Measurements from ENCODE around the gene CDX1. TPM values are rescaled to one million over a fixed set of nuclear protein-coding genes. Genes with fewer than 3 reads are reported as not detected.

CDX1 gene
- total RNA-seq, 1 donor from 2014 or later: not detected

DNA sequence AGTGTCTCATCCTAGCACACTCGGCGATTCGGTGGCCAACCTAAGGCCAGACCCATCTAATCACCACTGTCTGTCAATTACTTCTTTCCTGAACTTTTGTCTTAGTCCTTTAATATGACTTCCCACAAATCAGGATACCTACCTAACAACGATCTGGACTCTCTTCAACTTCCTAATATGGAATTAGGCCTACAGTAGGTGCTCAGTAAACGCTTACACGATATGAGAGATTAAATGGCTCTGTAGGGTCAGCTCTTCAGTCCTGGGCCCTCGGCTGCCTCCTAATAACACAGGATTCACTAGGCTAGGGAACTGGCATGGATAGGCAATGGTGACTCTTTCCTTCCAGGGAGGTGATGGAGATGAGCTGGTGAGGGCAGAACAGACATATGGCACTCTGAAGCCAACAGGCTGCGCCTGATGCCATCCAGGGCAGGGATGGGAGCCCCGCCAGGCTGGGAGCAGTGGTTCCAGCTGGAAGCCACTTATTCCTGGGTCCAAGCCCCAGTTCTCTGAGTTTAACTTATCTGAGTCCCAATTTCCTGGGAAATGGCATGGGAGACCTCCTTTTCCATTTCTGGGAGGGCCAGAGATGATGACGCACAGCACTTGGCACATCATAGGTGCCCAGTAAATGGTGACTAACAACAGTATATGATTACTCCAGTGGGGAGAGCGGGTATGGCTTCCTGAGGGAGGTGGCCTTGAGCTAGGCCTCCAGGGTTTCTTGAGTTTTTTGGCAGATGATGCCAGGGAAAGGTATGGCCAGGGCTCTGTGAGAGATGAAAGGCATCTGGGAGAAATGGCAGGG is 18.3 kb upstream of the CDX1 start:
- H3K36me3 ChIP-seq: no peaks in the 10 kb centered on the region
- H3K4me1 ChIP-seq: peaks cover 37% of the 10 kb centered on the region

DNA sequence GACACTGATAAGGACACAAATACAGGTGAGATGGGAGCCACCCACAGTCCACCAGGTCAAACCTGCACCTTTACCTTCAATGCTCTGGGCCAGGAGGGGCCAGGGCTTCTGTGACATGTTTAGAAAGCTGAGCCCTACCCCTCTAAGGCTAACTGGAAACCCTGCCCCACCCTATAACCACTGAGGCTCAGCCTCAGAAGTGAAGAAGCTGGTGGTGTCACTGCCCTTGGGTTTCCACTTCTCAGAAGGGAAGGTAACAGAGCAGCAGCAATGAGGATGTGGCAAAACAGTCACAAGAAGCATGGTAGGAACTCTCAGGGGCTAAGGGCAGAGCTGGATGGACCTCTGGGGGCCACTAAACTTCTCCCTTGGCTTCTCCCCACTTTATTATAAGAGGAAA is 17.0 kb upstream of the CDX1 start:
- Histone ChIP-seq H3K4me1 (peaks cover 33% of the 10 kb centered on the region), H3K27me3 (ENCODE audit: low read depth) (no peaks in the 10 kb centered on the region), H3K36me3 (no peaks in the 10 kb centered on the region), H3K4me3 (peak overlapping the region; percentile 54), H3K27ac (peak overlapping the region; percentile 18), H3K9me3 (no peaks in the 10 kb centered on the region)
- intact Hi-C loops (cut with DNase I): no loop called here
- DNase-seq (no peak), ATAC-seq (no peak)
- TF ChIP-seq, protein P1, sequence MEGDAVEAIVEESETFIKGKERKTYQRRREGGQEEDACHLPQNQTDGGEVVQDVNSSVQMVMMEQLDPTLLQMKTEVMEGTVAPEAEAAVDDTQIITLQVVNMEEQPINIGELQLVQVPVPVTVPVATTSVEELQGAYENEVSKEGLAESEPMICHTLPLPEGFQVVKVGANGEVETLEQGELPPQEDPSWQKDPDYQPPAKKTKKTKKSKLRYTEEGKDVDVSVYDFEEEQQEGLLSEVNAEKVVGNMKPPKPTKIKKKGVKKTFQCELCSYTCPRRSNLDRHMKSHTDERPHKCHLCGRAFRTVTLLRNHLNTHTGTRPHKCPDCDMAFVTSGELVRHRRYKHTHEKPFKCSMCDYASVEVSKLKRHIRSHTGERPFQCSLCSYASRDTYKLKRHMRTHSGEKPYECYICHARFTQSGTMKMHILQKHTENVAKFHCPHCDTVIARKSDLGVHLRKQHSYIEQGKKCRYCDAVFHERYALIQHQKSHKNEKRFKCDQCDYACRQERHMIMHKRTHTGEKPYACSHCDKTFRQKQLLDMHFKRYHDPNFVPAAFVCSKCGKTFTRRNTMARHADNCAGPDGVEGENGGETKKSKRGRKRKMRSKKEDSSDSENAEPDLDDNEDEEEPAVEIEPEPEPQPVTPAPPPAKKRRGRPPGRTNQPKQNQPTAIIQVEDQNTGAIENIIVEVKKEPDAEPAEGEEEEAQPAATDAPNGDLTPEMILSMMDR (IDR thresholded peaks at IDR 0.05): no peak

More for the DNA sequence above, 18.3 kb upstream of the CDX1 start:
- Histone ChIP-seq H3K9me3 (no peaks in the 10 kb centered on the region), H3K4me3 (no peak overlapping the region), H3K27ac (peak overlapping the region; percentile 46), H3K27me3 (ENCODE audit: low read depth) (no peaks in the 10 kb centered on the region)
- no peak for DNase-seq
- no peak for ATAC-seq
- intact Hi-C loops (cut with DNase I): no loop called here
- TF ChIP-seq, protein P1 (IDR thresholded peaks at IDR 0.05): no peak

DNA sequence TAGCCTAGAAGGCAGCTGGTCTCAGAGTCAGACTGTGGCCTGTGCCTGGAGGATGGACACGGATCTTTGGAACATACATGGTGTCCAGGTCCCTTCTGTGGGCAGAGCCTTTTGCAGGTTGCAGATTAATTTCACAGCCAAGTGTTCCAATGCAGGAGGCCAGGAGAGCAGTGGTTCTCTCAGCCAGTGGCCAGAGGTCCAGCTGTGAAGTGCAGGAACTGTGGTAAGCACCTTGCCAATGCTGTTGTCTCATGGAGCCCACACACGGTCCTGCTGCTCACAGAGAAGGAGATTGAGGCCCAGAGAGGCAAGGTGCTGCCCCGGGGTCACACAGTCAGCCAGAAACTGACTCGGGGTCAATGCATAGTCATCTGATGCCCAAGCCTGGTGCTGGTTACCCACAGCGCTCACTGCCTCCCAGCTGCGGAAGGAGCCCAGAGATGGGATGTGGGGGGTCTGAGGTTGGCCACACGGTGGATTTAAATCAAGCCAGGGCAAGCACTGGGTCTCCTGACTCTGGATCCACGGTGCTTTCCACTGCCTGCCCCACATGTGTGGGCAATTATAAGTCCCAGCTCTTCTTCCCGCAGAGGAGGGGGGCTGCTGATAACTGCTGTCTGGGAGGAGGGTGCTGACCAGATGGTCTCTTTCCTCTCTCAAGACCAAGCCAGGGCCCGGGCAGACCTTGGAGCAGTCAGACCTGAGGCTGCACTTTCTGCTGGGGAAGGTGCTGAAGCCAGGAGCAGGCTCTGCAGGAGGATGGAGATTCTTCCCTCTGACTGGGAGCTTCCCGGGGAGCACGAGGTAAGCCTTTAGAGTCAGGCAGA is 13.7 kb upstream of the CDX1 start:
- Histone ChIP-seq H3K27ac (peak overlapping the region; percentile 70), H3K36me3 (no peaks in the 10 kb centered on the region), H3K4me3 (peak overlapping the region; percentile 54), H3K27me3 (ENCODE audit: low read depth) (no peaks in the 10 kb centered on the region), H3K4me1 (peaks cover 27% of the 10 kb centered on the region), H3K9me3 (no peaks in the 10 kb centered on the region)
- DNase-seq (no peak), ATAC-seq (no peak)
- TF ChIP-seq, protein P1 (IDR thresholded peaks at IDR 0.05): no peak
- intact Hi-C loops (cut with DNase I): no loop called here

DNA sequence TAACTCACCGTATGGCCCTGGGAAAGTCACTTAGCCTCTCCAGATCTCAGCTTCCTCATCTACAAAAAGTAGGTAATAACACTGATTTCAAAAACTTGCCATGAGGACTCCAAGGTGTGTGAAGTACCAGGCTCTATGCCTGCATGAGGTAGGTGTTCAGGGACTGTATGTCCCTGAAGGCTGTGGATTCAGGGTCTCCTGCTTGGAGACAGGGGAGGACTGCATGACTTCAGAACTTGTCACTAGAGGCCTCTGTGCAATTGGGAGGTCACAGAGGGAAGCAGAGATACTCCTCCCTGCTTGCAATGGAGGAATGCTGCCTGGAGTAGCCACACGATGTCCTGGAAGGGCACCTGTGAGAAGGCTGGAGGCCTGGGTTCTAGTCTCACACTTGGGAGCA is 13.1 kb upstream of the CDX1 start:
- Histone ChIP-seq H3K27me3 (ENCODE audit: low read depth) (no peaks in the 10 kb centered on the region), H3K27ac (peak overlapping the region; percentile 70), H3K9me3 (no peaks in the 10 kb centered on the region), H3K4me3 (peak overlapping the region; percentile 54), H3K4me1 (peaks cover 22% of the 10 kb centered on the region), H3K36me3 (no peaks in the 10 kb centered on the region)
- ATAC-seq (no peak), DNase-seq (no peak)
- intact Hi-C loops (cut with DNase I): no loop called here
- TF ChIP-seq, protein P1 (IDR thresholded peaks at IDR 0.05): no peak

DNA sequence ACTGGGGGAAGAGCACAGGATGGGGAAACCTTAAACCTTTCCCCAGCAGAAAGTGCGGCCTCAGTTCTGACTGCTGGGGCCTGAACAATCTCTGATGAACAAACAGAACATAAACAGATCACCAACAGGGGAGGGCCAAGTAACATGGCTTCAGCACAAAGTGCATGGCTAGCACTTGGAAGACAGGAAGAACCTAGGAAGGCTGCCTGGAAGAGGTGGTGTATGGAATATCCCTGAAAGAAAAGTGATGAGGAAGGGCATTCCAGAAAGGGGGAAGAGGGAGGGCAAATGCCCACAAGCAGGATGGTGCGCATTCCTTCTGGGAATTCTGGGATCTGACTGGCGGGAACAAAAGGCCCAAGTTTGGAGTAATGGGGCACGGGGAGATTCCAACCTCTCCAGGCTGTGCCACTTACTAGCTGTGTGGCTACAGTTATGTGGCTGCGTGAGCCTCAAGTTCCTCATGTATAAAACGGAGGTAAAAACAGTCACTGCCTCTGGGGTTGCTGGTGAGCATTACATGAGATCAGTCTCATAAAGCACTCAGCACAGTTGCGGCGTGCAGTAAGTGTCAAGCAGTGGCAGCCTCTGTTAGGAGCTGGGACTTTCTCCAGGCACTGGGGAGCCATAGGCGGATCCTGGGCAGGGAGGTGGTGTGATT is 12.5 kb upstream of the CDX1 start:
- ATAC-seq (peak; percentile 4 to 9), DNase-seq (no peak)

More for the DNA sequence above, 12.5 kb upstream of the CDX1 start:
- intact Hi-C loops (cut with DNase I): no loop called here
- Histone ChIP-seq H3K27ac (peak overlapping the region; percentile 70), H3K4me1 (peaks cover 25% of the 10 kb centered on the region), H3K27me3 (ENCODE audit: low read depth) (no peaks in the 10 kb centered on the region), H3K4me3 (peak overlapping the region; percentile 54), H3K36me3 (no peaks in the 10 kb centered on the region), H3K9me3 (no peaks in the 10 kb centered on the region)
- TF ChIP-seq, protein P1 (IDR thresholded peaks at IDR 0.05): no peak

Data from lower lobe of right lung (tissue), 2 donors.